HG02623 (cell line): Measurements from ENCODE around the gene PPIF.

Experiments
- ATAC-seq: cut with Tn5 transposase; IDR thresholded peaks from one replicate; pipeline ENCODE4 v1.9.1; 2021; ENCODE audit warnings: moderate library complexity; ENCODE audit not compliant: unreplicated experiment

The PPIF gene

DNA sequence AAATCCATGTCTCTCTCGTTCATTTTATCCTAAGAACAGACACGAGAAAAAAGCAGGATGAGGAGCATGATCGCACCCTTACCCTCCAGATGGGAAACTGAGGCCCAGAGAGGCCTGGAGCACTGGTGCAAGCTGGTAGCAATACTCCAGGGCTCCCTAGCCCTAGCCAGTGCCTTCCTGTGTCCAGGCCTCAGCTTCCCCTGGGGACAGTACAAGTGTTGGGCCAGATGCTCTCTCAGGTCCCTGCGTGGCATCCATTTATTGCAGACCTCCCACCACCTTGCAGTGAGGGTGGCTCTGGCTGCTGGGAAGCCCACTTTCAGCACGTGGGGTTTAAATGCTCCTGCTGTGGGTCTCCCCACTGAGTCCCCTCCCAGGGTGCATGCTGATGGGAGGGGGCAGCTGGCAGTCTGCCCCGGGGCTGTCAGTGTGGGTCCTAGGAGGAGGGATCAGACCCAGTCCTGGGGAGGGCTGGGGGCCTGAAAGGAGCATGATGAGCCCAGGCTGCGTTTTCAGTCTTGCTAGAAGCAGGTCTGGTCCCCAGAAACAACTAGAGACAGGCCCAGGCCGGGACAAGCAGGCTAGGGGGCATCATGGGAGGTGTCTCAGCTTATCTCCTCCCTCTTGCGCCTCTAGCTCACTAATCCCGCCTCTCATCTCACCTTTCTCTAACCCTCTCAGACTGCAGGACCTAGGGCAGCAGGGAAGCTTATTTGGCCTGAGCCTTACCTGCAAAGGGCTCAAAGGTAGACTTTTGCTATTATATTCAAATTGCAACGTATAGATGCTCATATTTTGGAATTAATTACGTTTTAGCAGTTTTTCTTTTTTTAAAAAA is 662 bp upstream of the PPIF start:
- ATAC-seq, result no peak

DNA sequence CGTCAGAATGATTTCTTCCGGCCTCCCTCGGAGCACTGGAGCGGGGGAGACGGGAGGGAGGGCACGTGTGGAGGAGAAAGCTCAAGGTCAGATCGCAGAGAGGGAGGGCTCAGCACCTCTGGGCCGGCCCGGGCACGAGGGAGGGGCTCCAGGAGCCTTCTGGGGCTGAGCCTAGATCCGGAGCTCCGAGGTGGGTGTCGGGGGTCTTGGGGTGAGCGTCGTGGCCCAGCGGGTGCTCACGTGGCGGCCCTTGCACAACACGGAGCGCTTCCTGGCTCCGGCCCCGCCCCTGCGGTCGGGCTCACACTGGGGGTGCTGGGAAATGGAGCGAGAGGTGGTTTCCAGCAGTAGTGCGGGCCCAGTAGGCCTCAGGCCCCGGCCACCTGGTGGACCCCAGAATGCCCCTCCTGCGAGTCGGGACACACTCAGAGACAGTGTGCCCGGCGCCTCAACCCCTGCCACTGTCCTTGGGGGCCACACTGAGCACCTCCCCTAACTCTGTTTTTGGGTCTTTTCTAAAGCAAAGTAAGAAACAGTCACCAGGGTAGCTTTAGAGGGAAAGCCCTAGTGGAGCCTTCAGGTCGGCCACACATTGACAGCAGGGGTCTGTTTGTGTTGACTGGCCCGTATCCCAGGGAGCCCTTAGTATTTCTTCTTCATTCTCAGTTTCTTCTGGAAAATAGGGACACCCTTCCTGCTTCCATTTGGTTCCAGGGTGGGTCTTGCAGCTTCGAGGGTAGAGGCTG is 798 bp downstream of the PPIF start:
- peak; percentile 54 for ATAC-seq

GRCh38 chr10:79348640-79348988 is 1.3 kb downstream of the PPIF start:
- no peak for ATAC-seq

GRCh38 chr10:79349072-79349491 is 1.8 kb downstream of the PPIF start:
- ATAC-seq, result no peak

DNA sequence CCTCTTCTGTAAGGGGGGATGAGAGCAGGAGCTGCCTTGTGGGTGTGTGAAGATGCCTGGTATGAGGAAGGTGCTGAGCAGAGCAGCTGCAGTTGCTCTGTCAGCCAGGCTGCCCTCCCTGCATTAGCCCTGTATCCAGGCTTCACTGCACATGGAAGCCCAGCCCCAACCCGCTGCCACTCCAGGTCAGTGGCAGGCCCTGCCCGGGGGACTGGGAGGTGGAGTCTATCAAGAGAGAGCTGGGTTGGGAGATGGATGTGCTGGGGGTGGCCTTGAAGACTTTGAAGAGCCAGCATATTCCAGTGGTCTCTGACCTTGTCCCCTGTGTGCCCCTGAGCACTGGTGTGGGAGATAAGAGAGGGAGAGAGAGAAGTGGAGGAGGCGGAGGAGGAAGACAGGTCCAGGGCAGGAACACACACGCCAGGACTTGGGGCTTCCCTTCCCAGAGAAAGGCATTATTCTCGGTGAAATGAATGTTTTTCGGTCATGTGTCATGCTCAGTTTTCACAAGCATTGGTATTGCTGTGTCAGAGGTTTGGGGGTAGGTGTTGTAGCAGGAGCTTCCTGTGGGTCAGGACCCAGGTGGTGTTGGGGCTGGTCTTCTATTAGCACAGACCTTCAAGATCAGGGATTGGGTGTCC is 2.6 kb downstream of the PPIF start:
- ATAC-seq, result no peak

- ATAC-seq, result no peak
Measured at GRCh38 chr10:79350407-79351154, 3.3 kb downstream of the PPIF start.

DNA sequence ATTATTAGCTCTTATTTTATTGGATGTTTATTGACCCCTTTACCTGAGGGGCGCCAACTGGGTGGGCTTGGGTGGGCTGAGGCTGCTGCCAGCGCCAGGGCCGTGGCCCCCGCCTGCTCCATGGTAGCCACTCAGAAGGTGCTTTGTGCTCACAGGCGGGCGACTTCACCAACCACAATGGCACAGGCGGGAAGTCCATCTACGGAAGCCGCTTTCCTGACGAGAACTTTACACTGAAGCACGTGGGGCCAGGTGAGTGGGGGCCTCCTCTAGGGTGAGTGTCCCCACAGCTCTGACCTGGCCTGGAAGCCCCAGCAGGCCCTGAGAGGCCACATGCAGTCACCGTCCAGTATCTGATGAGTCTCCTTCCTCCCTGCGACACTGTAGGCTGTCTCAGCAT is 4.1 kb downstream of the PPIF start:
- no peak for ATAC-seq

DNA sequence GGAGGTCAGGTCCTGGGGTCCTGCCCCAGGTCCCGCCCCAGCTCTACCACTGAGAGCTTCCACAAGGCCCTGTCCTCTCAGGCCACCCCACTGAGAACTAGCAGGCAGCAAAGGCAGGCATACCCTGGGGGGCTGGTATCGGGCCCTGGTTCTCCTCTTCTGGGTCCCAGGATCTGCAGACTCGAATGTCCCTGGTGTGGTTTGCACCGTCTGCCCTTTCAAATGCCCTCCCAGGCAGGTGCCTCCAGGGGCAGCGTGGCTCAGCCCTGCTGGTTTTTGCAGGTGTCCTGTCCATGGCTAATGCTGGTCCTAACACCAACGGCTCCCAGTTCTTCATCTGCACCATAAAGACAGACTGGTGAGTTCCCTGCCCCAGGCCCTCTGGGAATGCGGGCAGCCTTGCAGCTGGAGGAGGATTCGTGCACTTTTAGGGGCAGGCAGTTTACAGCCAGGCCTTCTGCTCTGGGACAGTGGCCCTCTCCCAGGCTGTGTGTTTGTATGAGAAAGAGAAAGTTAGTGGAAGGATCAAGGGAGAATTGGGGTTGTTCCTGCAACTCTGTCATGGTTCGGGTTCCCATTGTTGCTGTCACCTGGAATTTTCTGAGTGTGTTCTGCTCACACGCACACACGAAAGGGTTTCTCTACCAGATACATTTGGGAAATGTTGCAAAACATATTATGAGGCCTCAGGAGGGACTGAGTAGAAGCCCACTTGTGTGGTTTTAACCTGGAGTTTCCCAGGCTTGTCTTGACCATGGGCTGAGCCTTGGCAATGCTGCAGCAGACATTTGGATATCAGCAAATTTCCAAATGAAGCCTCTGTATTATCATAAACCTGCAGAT is 5.0 kb downstream of the PPIF start:
- no peak for ATAC-seq

DNA sequence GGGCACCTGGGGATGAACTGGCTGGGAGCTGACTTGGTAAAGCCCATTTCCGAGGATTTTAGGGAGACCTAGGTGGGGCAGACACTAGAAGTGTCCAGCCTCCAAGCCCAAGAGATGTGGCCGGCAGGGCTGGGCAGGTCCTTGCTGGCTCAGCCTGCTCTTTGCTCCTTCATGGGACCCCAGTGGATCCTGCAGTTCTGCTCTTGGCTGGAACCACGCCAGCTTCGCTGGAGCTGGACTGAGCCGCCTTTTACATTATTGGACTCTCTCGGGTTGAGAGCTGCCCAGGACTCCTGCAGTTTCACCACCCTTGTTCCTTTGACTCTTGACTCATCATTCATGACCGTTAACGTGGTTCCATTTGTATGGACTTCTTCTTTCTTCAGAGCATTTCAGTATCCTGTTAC is 5.7 kb downstream of the PPIF start:
- no peak for ATAC-seq

GRCh38 chr10:79353726-79354125 is 6.5 kb downstream of the PPIF start:
- ATAC-seq, result no peak

- no peak for ATAC-seq
Measured at GRCh38 chr10:79354141-79354540, 6.9 kb downstream of the PPIF start.

DNA sequence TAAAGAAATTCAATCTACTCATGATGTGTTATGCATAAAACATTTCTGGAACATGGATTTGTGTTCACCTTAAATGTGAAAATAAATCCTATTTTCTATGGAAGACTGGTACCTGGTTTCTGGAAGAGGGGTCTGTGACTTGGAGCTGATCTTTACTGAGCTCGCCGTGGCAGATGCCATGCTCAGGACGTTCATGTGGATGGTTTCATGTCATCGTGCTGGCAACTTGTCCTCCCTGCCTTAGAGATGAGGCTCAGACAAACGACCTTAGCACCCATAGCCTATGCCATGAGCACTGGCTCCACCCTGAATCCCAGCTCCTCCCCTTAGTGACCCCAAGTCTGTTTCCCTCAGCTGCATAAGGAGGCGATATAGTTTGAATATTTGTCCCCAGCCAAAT is 7.3 kb downstream of the PPIF start:
- ATAC-seq, result no peak

DNA sequence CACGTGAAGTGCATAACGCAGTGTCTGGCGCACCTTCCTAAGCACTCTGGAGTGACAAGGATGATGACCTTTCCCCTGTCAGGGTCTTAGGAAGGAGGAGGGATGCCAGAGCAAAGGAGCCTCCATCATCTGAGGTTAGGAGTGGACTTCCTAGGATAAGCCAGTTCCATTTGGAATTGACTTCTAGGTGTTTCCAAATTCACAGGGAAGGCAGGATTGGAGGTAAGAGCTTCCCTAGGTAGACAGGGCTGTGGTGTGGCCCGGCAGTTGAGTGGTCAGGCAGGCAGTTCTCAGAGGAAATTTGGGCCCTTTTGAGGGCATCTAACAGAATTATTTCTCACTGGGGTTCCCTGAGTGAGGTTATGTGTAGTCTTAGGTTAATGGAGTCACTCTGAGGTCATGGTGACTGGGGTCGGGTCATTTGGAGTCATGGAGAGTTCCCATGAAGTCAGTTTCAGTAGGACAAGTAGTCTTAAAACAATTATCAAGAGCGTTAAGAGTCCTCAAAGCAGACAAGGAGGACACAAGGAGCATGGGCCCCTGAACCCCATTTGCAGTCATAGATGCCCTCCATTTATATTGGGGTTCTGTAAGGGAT is 8.2 kb downstream of the PPIF start:
- no peak for ATAC-seq

DNA sequence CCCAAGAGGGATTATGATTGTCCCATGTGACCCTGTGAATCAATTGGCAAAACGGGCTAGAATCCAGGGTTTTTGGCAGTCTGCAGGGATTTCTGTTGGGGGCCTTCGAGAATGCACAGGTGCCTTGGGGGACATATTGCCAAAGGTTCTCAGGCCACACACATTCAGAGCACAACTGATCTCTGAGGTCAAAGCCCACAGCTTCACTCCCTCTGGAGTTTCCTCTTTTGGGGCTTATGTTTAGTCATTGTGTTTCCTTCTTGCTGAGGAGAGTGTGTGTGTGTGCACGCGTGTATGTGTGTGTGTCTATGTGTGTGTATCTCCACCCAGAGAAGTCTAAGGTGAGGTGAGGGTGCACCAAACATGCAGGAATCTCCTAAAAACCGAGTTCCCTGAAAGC is 8.8 kb downstream of the PPIF start:
- ATAC-seq, result no peak

DNA sequence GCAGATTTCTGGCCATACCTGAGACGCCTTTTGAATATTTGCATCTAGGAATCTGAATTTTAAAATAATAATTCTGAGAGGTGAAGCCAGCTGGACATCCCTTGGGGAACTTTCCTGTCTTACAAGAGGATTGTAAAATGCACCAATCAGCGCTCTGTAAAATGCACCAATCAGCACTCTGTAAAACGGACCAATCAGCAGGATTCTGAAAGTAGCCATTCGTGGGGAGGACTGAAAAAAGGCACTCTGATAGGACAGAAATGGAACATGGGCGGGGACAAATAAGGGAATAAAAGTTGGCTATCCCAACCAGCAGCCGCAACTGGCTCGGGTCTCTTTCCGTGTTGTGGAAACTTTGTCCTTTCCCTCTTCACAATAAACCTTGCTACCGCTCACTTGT is 9.9 kb downstream of the PPIF start:
- no peak for ATAC-seq

DNA sequence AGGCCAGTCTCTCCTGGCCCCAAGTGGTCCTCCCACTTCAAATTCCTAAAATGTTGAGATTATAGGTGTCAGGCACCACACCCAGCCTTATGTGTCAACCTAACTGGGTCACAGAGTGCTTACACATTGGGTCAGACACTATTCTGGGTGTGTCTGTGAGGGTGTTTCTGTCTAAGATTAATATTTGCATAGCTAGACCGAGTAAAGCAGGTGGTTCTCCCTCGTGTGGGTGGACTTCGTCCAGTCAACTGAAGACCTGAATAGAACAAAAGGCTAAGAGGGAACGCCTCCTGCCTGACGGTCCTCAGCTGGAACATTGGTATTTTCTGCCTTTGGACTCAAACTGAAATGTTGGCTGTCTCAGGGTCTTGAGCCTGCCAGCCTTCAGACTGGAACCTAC is 11.5 kb downstream of the PPIF start:
- ATAC-seq, result peak; percentile 47

GRCh38 chr10:79359816-79360498 is 12.7 kb downstream of the PPIF start:
- no peak for ATAC-seq

- no peak for ATAC-seq
Measured at GRCh38 chr10:79360499-79361342, 13.5 kb downstream of the PPIF start.
